Heart right ventricle (tissue), 16 donors: ENCODE data around the gene KIAA1614. TPM values are rescaled to one million over a fixed set of nuclear protein-coding genes. Genes with fewer than 3 reads are reported as not detected.

Experiments
- ATAC-seq, 8 donors: fragments of 200-7000 bp; cut with Tn5 transposase; one replicate each; pipeline ENCODE4 v1.9.1; 2020; ENCODE audit warnings: mild to moderate bottlenecking in 8 of 8, moderate library complexity in 8 of 8, moderate number of reproducible peaks in 1 of 8
- DNase-seq, 2 donors: peaks; one replicate each; pipeline ENCODE4 v3.0.0-alpha.2; 2020
- H3K27ac ChIP-seq, 10 donors: fragments of 200-600 bp; sonication (generic) in 2 of 10; one replicate each; pipeline versions ENCODE4 v1.5.0 to v1.8.0; 2020 to 2022; ENCODE audit warnings: mild to moderate bottlenecking in 3 of 10
- H3K27me3 ChIP-seq, 7 donors: fragments of 200-600 bp; one replicate each; pipeline ENCODE4 v1.8.0; 2021 to 2022; ENCODE audit warnings: mild to moderate bottlenecking in 2 of 7
- H3K36me3 ChIP-seq, 9 donors: fragments of 200-600 bp; sonication (generic) in 1 of 9; one replicate each; pipeline versions ENCODE4 v1.5.0 to v1.8.0; 2020 to 2022; ENCODE audit warnings: mild to moderate bottlenecking in 2 of 9
- H3K4me1 ChIP-seq, 9 donors: fragments of 200-600 bp; sonication (generic) in 1 of 9; one replicate each; pipeline versions ENCODE4 v1.5.0 to v1.8.0; 2020 to 2022; ENCODE audit warnings: mild to moderate bottlenecking in 4 of 9
- H3K4me3 ChIP-seq, 10 donors: fragments of 200-600 bp; sonication (generic) in 2 of 10; one replicate each; pipeline versions ENCODE4 v1.5.0 to v1.8.0; 2020 to 2022; ENCODE audit warnings: mild to moderate bottlenecking in 7 of 10, moderate library complexity in 2 of 10
- H3K9me3 ChIP-seq, 11 donors: fragments of 200-600 bp in 10 of 11; sonication (generic) in 2 of 11; one replicate each; pipeline versions ENCODE4 v1.5.0 to v1.8.0; 2013 to 2022; ENCODE audit warnings: mild to moderate bottlenecking in 2 of 11, control low read depth in 1 of 11, moderate library complexity in 1 of 11
- CTCF ChIP-seq, 9 donors: fragments of 200-600 bp; sonication (generic) in 2 of 9; IDR thresholded peaks; one replicate each; pipeline versions ENCODE4 v1.5.0 to v1.8.0; 2021 to 2022; ENCODE audit warnings: antibody characterized with exemption in 9 of 9, mild to moderate bottlenecking in 5 of 9, moderate library complexity in 1 of 9
- WGBS, 2 donors: extraction: QIAGEN DNeasy Blood & Tissue Kit; methylation state at CpG; one replicate each; pipeline ENCODE4 v1.1.7; 2013; ENCODE audit warnings: inconsistent platforms in 1 of 2; 5-methylcytosine and 5-hydroxymethylcytosine counted together
- intact Hi-C, 10 donors: fragments of 100-400 bp; cut with DNase I; formaldehyde crosslinking; loops; one replicate each; pipeline versions ENCODE4 v1.11.1 to v1.14.2; 2022
- polyA plus RNA-seq, 2 donors: library from polyadenylated mRNA; stranded (reverse); fragments of 200-250 nt; gene quantifications; one replicate each; pipeline ENCODE4 v1.2.3, GENCODE V29; 2013
- total RNA-seq, 10 donors: library from RNA; stranded (reverse); fragmentation: NEBNext Ultra II Directional in 3 of 10; extraction: Animal tissue kit (Norgen Biotek cat#: 25700) in 3 of 10; gene quantifications; one replicate each; pipeline versions ENCODE4 v1.2.1 to v1.2.4, GENCODE V29; 2021 to 2023
- donor health status: Arrhythmogenic right ventricular cardiomyopathy.
- donor health status: ischemic (EF 13 %, LVEDD 7.1; RV severe dilation, severe dysfunction).
- donor health status: healthy with polysubstance abuse.
- donor health status: DM: no; HTN: yes; CAD: no.
- donor health status: DM: no; HTN: no; CAD: no.
- donor health status: ischemic (EF 25% LVEDD 6.9; RV normal size, moderate dysfunction).
- donor health status: ischemic (EF 25% LVEDD 5.7; RV mildly dilated, moderate dysfunction).
- donor health status: healthy.
- donor health status: DM: yes; HTN: yes; CAD: no.
- donor health status: Ischemic cardiomyopathy.
- donor health status: ischemic (EF 35%, LVEDD 5.7; RV mildly dilated, moderate dysfunction).
- donor health status: nonischemic (EF 11% LVEDD 7.7; RV severe dilation, severe dysfunction).
- donor health status: DM: yes; HTN: yes; CAD: no.
- donor health status: PGD.
- donor health status: ischemic (EF 29% LVEDD 5.4; RV normal size, mild dysfunction).
- donor health status: nonischemic (EF 23%, LVEDD 6.1; RV moderate dilation, normal function).

KIAA1614 gene
- total and polyA plus RNA-seq, 12 donors, result 4.7 to 13.6 (median 6.4) TPM

- peak; percentile 62 to 75 for DNase-seq
- TF ChIP-seq CTCF (IDR thresholded peaks at IDR 0.05), result no peak
- intact Hi-C loops, result no loop called here
- Histone ChIP-seq H3K27ac (peak overlapping the region; percentile 22 to 83 (median 78)), H3K36me3 (peaks cover 0 to 11% (median 0%) of the 10 kb centered on the region in 9 donors), H3K27me3 (no peaks in the 10 kb centered on the region), H3K9me3 (no peaks in the 10 kb centered on the region), H3K4me3 (peak overlapping the region in 4 of 10 donors; percentile 5 to 22 (median 16)), H3K4me1 (peaks cover 23 to 46% (median 39%) of the 10 kb centered on the region in 9 donors)
- ATAC-seq, result peak; percentile 63 to 83 (median 76)
- WGBS, 2 donors, result 4 to 8% methylated on average over 14 of the region's 14 CpGs
Observed at GRCh38 chr1:180926164-180926981, 13.7 kb downstream of the KIAA1614 start.

GRCh38 chr1:180927348-180927747 is 14.7 kb downstream of the KIAA1614 start:
- 28 to 46% methylated on average over 13 of the region's 13 CpGs for WGBS, 2 donors
- Histone ChIP-seq H3K4me1 (peaks cover 23 to 46% (median 39%) of the 10 kb centered on the region in 9 donors), H3K9me3 (no peaks in the 10 kb centered on the region), H3K4me3 (no peak overlapping the region), H3K27me3 (no peaks in the 10 kb centered on the region), H3K36me3 (peaks cover 0 to 10% (median 0%) of the 10 kb centered on the region in 9 donors), H3K27ac (peak overlapping the region in 8 of 10 donors; percentile 59 to 83 (median 80))
- TF ChIP-seq CTCF (IDR thresholded peaks at IDR 0.05), result no peak
- peak; percentile 45 to 87 (median 76) for ATAC-seq
- DNase-seq, result peak; percentile 57 to 66
- intact Hi-C loops, result no loop called here

- no peak overlapping the region for H3K4me3 ChIP-seq
- no peak for TF ChIP-seq CTCF (IDR thresholded peaks at IDR 0.05)
- H3K36me3 ChIP-seq, result peaks cover 0 to 10% (median 0%) of the 10 kb centered on the region in 9 donors
- H3K9me3 ChIP-seq, result no peaks in the 10 kb centered on the region
- peak overlapping the region in 8 of 10 donors; percentile 32 to 83 (median 80) for H3K27ac ChIP-seq
- 57 to 61% methylated on average over 3 to 4 of the region's 4 CpGs for WGBS, 2 donors
- ATAC-seq (peak in 5 of 8 donors; percentile 21 to 32 (median 27)), DNase-seq (no peak)
- no peaks in the 10 kb centered on the region for H3K27me3 ChIP-seq
- peaks cover 23 to 46% (median 39%) of the 10 kb centered on the region in 9 donors for H3K4me1 ChIP-seq
- intact Hi-C loops, result no loop called here
Observed at GRCh38 chr1:180927841-180928240, 15.1 kb downstream of the KIAA1614 start.

GRCh38 chr1:180928331-180929230 is 15.9 kb downstream of the KIAA1614 start:
- WGBS, 2 donors, result 72 to 73% methylated on average over 17 of the region's 17 CpGs
- H3K4me3 ChIP-seq, result no peak overlapping the region
- TF ChIP-seq CTCF (IDR thresholded peaks at IDR 0.05), result no peak
- H3K27ac ChIP-seq, result peak overlapping the region in 8 of 10 donors; percentile 32 to 83 (median 80)
- no peak for DNase-seq
- H3K27me3 ChIP-seq, result no peaks in the 10 kb centered on the region
- no peaks in the 10 kb centered on the region for H3K9me3 ChIP-seq
- peaks cover 23 to 46% (median 39%) of the 10 kb centered on the region in 9 donors for H3K4me1 ChIP-seq
- ATAC-seq, result peak in 2 of 8 donors; percentile 2 to 6
- intact Hi-C loops, result no loop called here
- peaks cover 0 to 10% (median 0%) of the 10 kb centered on the region in 9 donors for H3K36me3 ChIP-seq
